ENCODE measurements around the gene SSBP1.

DNA sequence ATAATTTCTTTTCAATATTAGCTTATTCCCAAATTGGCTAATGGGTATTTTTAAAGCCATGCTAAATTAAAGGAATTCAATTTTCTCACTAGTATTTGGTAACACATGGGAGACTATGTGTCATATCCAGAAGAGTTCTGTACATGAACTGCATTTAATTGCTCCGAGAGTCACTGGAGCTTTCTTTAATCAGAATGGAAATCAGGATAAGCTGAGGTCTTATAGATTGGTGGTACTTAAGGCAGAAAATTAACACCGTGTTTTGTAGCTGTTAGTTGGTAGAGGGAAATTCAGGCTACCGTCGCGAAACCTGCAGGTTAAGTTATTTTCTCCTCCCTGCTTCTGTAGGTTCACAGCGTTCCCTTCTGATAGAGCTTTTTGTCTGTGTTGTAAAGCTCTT, 29.8 kb upstream of the SSBP1 start, which contains the start of gene WEE2:
- TF ChIP-seq POLR2A (IDR thresholded peaks at IDR 0.05; ENCODE audit: low read depth, low read length), result no peak
- TF ChIP-seq, protein P1, sequence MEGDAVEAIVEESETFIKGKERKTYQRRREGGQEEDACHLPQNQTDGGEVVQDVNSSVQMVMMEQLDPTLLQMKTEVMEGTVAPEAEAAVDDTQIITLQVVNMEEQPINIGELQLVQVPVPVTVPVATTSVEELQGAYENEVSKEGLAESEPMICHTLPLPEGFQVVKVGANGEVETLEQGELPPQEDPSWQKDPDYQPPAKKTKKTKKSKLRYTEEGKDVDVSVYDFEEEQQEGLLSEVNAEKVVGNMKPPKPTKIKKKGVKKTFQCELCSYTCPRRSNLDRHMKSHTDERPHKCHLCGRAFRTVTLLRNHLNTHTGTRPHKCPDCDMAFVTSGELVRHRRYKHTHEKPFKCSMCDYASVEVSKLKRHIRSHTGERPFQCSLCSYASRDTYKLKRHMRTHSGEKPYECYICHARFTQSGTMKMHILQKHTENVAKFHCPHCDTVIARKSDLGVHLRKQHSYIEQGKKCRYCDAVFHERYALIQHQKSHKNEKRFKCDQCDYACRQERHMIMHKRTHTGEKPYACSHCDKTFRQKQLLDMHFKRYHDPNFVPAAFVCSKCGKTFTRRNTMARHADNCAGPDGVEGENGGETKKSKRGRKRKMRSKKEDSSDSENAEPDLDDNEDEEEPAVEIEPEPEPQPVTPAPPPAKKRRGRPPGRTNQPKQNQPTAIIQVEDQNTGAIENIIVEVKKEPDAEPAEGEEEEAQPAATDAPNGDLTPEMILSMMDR (IDR thresholded peaks at IDR 0.05; ENCODE audit: extremely low read depth in 1 of 2, insufficient read depth in 1 of 2, low read depth in 1 of 2, low read length in 2 of 2), result no peak
- TF ChIP-seq EZH2 (IDR thresholded peaks at IDR 0.05; ENCODE audit: borderline replicate concordance, low read depth, low read length, severe bottlenecking), result no peak
- no peak for TF ChIP-seq POLR2AphosphoS5 (IDR thresholded peaks at IDR 0.05; ENCODE audit: insufficient read depth, low read depth, low read length)
- TF ChIP-seq MYC (IDR thresholded peaks at IDR 0.05; ENCODE audit: low read depth, low read length), result no peak
- TF ChIP-seq, protein P2, sequence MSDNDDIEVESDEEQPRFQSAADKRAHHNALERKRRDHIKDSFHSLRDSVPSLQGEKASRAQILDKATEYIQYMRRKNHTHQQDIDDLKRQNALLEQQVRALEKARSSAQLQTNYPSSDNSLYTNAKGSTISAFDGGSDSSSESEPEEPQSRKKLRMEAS (IDR thresholded peaks at IDR 0.05; ENCODE audit: insufficient read depth, insufficient read length), result no peak
- TF ChIP-seq FOS (IDR thresholded peaks at IDR 0.05; ENCODE audit: borderline replicate concordance, insufficient read depth, low read length), result no peak

Measured in endothelial cell of umbilical vein (primary cell).